Endothelial cell of umbilical vein (primary cell): ENCODE results near the gene EDARADD. TPM values are rescaled to one million over a fixed set of nuclear protein-coding genes. Genes with fewer than 3 reads are reported as not detected.

Source experiments
- BruUV-seq: library from RNA; stranded (reverse); fragments of 400-500 nt; replicated peaks from 2 replicates; lab custom pipeline; 2021; lab: Mats Ljungman, UMichigan
- CTCF ChIA-PET: fragments of 300-600, 350-600 bp; sonication (Branson Sonifier 250); formaldehyde crosslinking; loops from one replicate; lab custom pipeline; 2021; ENCODE audit warnings: antibody characterized with exemption, inconsistent platforms; lab: Charles Lee
- POLR2A ChIA-PET: fragments of 300-600, 350-600 bp; sonication (Branson Sonifier 250); formaldehyde crosslinking; loops from one replicate; lab custom pipeline; 2021; ENCODE audit warnings: antibody characterized with exemption, inconsistent platforms; lab: Charles Lee
- DNase-seq: peaks from one replicate; pipeline ENCODE4 v3.0.0-alpha.2; 2011; ENCODE audit warnings: low read depth, low spot score
- FAIRE-seq: peaks from 2 replicates; lab custom pipeline; 2011; peaks lifted over from hg19 to GRCh38; lab: Jason Lieb, UNC
- H2AFZ ChIP-seq: 2 replicates; pipeline ENCODE4 v1.6.0; 2012; ENCODE audit warnings: low read depth, low read length, control low read depth, inconsistent platforms
- H3K27ac ChIP-seq: 2 replicates; pipeline ENCODE4 v1.5.1; 2011; ENCODE audit warnings: low read depth, mild to moderate bottlenecking, control low read depth, low read length, moderate library complexity; ENCODE audit not compliant: insufficient read depth
- H3K27me3 ChIP-seq, 2 experiments: 2 replicates each; pipeline versions ENCODE4 v1.6.0 to v1.6.1; 2011; ENCODE audit warnings: low read length in 2 of 2, mixed read lengths in 1 of 2; ENCODE audit not compliant: control insufficient read depth in 2 of 2, insufficient read depth in 2 of 2
- H3K36me3 ChIP-seq, 2 experiments: 2 replicates in 1 of 2; 3 replicates in 1 of 2; pipeline ENCODE4 v1.5.1; 2011; ENCODE audit warnings: low read length in 2 of 2, mild to moderate bottlenecking in 1 of 2, moderate library complexity in 1 of 2; ENCODE audit not compliant: control insufficient read depth in 2 of 2, insufficient read depth in 2 of 2; ENCODE audit errors: extremely low read depth in 1 of 2
- H3K4me1 ChIP-seq: 3 replicates; pipeline ENCODE4 v1.5.1; 2011; ENCODE audit warnings: mild to moderate bottlenecking, low read length; ENCODE audit not compliant: control insufficient read depth, insufficient read depth; ENCODE audit errors: extremely low read depth
- H3K4me2 ChIP-seq: 2 replicates; pipeline ENCODE4 v1.6.1; 2011; ENCODE audit warnings: low read length, control low read depth, mixed read lengths; ENCODE audit not compliant: insufficient read depth
- H3K4me3 ChIP-seq, 3 experiments: fragments of 200-600 bp in 1 of 3; sonication (generic), shearing (Covaris generic) in 1 of 3; replicated peaks in 1 of 3; 2 replicates each; pipeline ENCODE4 v1.5.1; 2011 to 2016; ENCODE audit warnings: control low read depth in 3 of 3, low read length in 3 of 3, mild to moderate bottlenecking in 2 of 3, inconsistent platforms in 1 of 3, low read depth in 1 of 3, moderate library complexity in 1 of 3; ENCODE audit not compliant: insufficient read depth in 1 of 3
- H3K79me2 ChIP-seq: 2 replicates; pipeline ENCODE4 v1.6.0; 2012; ENCODE audit warnings: low read length, inconsistent platforms; ENCODE audit not compliant: control insufficient read depth, insufficient read depth
- H3K9ac ChIP-seq: replicated peaks from 2 replicates; pipeline ENCODE3; 2011; ENCODE audit warnings: low read length, control low read depth; ENCODE audit not compliant: insufficient read depth; ENCODE audit errors: extremely low read depth
- H3K9me1 ChIP-seq: replicated peaks from 3 replicates; pipeline ENCODE4 v1.6.0; 2011; ENCODE audit warnings: mild to moderate bottlenecking, low read length; ENCODE audit not compliant: control insufficient read depth, insufficient read depth; ENCODE audit errors: extremely low read depth
- H3K9me3 ChIP-seq: replicated peaks from 2 replicates; pipeline ENCODE4 v1.5.1; 2012; ENCODE audit warnings: low read length, inconsistent platforms; ENCODE audit not compliant: control insufficient read depth, insufficient read depth
- H4K20me1 ChIP-seq: replicated peaks from 2 replicates; pipeline ENCODE3; 2011; ENCODE audit warnings: mild to moderate bottlenecking, low read length; ENCODE audit not compliant: control insufficient read depth, insufficient read depth; ENCODE audit errors: extremely low read depth
- CTCF ChIP-seq, 2 donors: IDR thresholded peaks; 1 replicate in 1 of 2; 2 replicates in 1 of 2; pipeline ENCODE4 v1.5.1; 2011; ENCODE audit warnings: low read length in 2 of 2, mild to moderate bottlenecking in 2 of 2, moderate library complexity in 2 of 2, control low read depth in 1 of 2, inconsistent platforms in 1 of 2, low read depth in 1 of 2; ENCODE audit not compliant: insufficient read depth in 1 of 2; ENCODE audit errors: extremely low read depth in 1 of 2
- EZH2 ChIP-seq: IDR thresholded peaks from 2 replicates; pipeline ENCODE4 v1.6.1; 2012; ENCODE audit warnings: borderline replicate concordance, low read depth, mild to moderate bottlenecking, moderate library complexity, low read length, inconsistent platforms; ENCODE audit not compliant: severe bottlenecking
- FOS ChIP-seq: IDR thresholded peaks from 2 replicates; pipeline ENCODE4 v1.6.1; 2011; ENCODE audit warnings: mild to moderate bottlenecking, low read length, moderate library complexity, borderline replicate concordance; ENCODE audit not compliant: insufficient read depth
- GATA2 ChIP-seq: IDR thresholded peaks from 2 replicates; pipeline ENCODE4 v1.7.0; 2011; ENCODE audit warnings: low read depth, mild to moderate bottlenecking, moderate library complexity, mixed read lengths, low read length; ENCODE audit not compliant: insufficient read length, insufficient read depth
- JUN ChIP-seq: IDR thresholded peaks from 2 replicates; pipeline ENCODE4 v1.6.1; 2011; ENCODE audit warnings: borderline replicate concordance, low read depth; ENCODE audit not compliant: insufficient read length, insufficient read depth
- MAX ChIP-seq: IDR thresholded peaks from 2 replicates; pipeline ENCODE4 v1.6.1; 2011; ENCODE audit not compliant: insufficient read depth, insufficient read length
- MYC ChIP-seq: IDR thresholded peaks from one replicate; pipeline ENCODE4 v1.6.1; 2011; ENCODE audit warnings: mild to moderate bottlenecking, low read depth, low read length
- POLR2A ChIP-seq: IDR thresholded peaks from 2 replicates; pipeline ENCODE4 v1.6.1; 2012; ENCODE audit warnings: low read depth, mild to moderate bottlenecking, control low read depth, low read length
- POLR2AphosphoS5 ChIP-seq: IDR thresholded peaks from 2 replicates; pipeline ENCODE4 v1.6.1; 2012; ENCODE audit warnings: low read depth, mild to moderate bottlenecking, control low read depth, low read length, moderate library complexity; ENCODE audit not compliant: insufficient read depth
- dilution Hi-C: fragments of 300-500 bp; cut with MboI; formaldehyde crosslinking; loops from one replicate; pipeline ENCODE4 v1.15.0; 2019; ENCODE audit warnings: low sequenced_read_pairs; ENCODE audit not compliant: extremely low pct_ligation_motif_present
- intact Hi-C: fragments of 100-400 bp; cut with micrococcal nuclease; formaldehyde crosslinking; loops from one replicate; pipeline ENCODE4 v1.10.0; 2022
- polyA plus RNA-seq, 4 experiments: library from polyadenylated mRNA; depleted of rRNA in 3 of 4; stranded (reverse) in 3 of 4; unstranded in 1 of 4; fragments of >200 nt; gene quantifications; 2 replicates each; pipeline versions ENCODE4 v1.2.1 to v1.2.3, GENCODE V29; 2011 to 2012; ENCODE audit warnings: missing spikeins in 1 of 4
- total RNA-seq: library from RNA; stranded (reverse); gene quantifications from 2 replicates; pipeline ENCODE4 v1.2.3, GENCODE V29; 2021

EDARADD gene
- total and polyA plus RNA-seq, 2 donors (not counting 3 experiments of a cell fraction or from before 2014, with no cell fraction given) = not detected

- POLR2A ChIA-PET = no interaction called here
- no peak for FAIRE-seq
- BruUV-seq = no TSS peak
Observed at GRCh38 chr1:236514703-236515442, 120.8 kb downstream of the EDARADD start.

More at GRCh38 chr1:236514703-236515442, 120.8 kb downstream of the EDARADD start:
- TF ChIP-seq FOS = no peak
- no peak for TF ChIP-seq POLR2A
- no peak for TF ChIP-seq MAX
- TF ChIP-seq JUN = no peak
- TF ChIP-seq CTCF (IDR thresholded peaks at IDR 0.05; ENCODE audit: extremely low read depth in 1 of 2, insufficient read depth in 1 of 2, low read depth in 1 of 2, low read length in 2 of 2) = no peak
- TF ChIP-seq POLR2AphosphoS5 = no peak
- TF ChIP-seq GATA2 = no peak
- no peak for TF ChIP-seq MYC
- no peak for TF ChIP-seq EZH2
- Histone ChIP-seq H3K4me2 (no peak overlapping the region), H3K27ac (no peak overlapping the region), H3K27me3 (peaks cover 0 to 5% of the 10 kb centered on the region in 2 experiments), H3K9me3 (no peaks in the 10 kb centered on the region), H3K4me3 (no peak overlapping the region), H3K4me1 (no peaks in the 10 kb centered on the region), H4K20me1 (no peaks in the 10 kb centered on the region), H3K36me3 (no peaks in the 10 kb centered on the region), H3K9me1 (no peaks in the 10 kb centered on the region), H2AFZ (no peak overlapping the region), H3K79me2 (no peaks in the 10 kb centered on the region), H3K9ac (no peak overlapping the region)
- intact Hi-C loops = loop anchor here (1.0 kb wide), 1 partner anchor 12 kb away; no protein-coding TSS in a partner anchor
- CTCF ChIA-PET = no interaction called here
- dilution Hi-C loops = no loop called here
- DNase-seq = no peak
